GM12878 (cell line): Measurements from ENCODE around the gene ZNF892. TPM values are rescaled to one million over a fixed set of nuclear protein-coding genes. Genes with fewer than 3 reads are reported as not detected.

Experiments used
- ATAC-seq: fragments of 200-7000 bp; cut with Tn5 transposase; 3 replicates; pipeline ENCODE4 v1.9.1; 2020; ENCODE audit warnings: mild to moderate bottlenecking, moderate library complexity
- BruUV-seq: library from RNA; stranded (reverse); fragments of 400-500 nt; replicated peaks from 2 replicates; lab custom pipeline; 2021; lab: Mats Ljungman, UMichigan
- CTCF ChIA-PET: fragments of 300-600 bp; sonication (Branson Sonifier 250); formaldehyde crosslinking; extraction: SDS; loops from one replicate; lab custom pipeline; 2021; ENCODE audit warnings: inconsistent platforms; lab: Yijun Ruan, JAX
- POLR2A ChIA-PET: fragments of 350-600 bp; formaldehyde crosslinking; extraction: SDS; loops from one replicate; lab custom pipeline; 2021; ENCODE audit warnings: inconsistent platforms; lab: Charles Lee
- RAD21 ChIA-PET: fragments of 300-600 bp; sonication (Branson Sonifier 250); formaldehyde crosslinking; loops from one replicate; lab custom pipeline; 2023; ENCODE audit warnings: antibody characterized with exemption; ENCODE audit not compliant: unreplicated experiment; lab: Charles Lee
- SMC1A ChIA-PET: fragments of 300-600 bp; sonication (Branson Sonifier 250); formaldehyde crosslinking; loops from one replicate; lab custom pipeline; 2023; ENCODE audit not compliant: unreplicated experiment, uncharacterized antibody; lab: Charles Lee
- DNase-seq: peaks from one replicate; pipeline ENCODE4 v3.0.0-alpha.2; 2011; ENCODE audit warnings: low read depth, low spot score
- FAIRE-seq: peaks from 3 replicates; lab custom pipeline; 2011; peaks lifted over from hg19 to GRCh38; lab: Jason Lieb, UNC
- H2AFZ ChIP-seq: 2 replicates; pipeline ENCODE4 v1.6.0; 2011; ENCODE audit warnings: low read depth, low read length, control low read depth; ENCODE audit not compliant: control insufficient read depth
- H3K27ac ChIP-seq: 2 replicates; pipeline ENCODE4 v1.5.1; 2011; ENCODE audit warnings: control low read depth; ENCODE audit not compliant: control insufficient read depth, insufficient read depth
- H3K27me3 ChIP-seq, 2 experiments: replicated peaks in 1 of 2; 2 replicates each; pipeline versions ENCODE4 v1.6.0 to v1.6.1; 2011; ENCODE audit warnings: low read length in 1 of 2; ENCODE audit not compliant: control insufficient read depth in 2 of 2, insufficient read depth in 2 of 2
- H3K36me3 ChIP-seq, 2 experiments: 2 replicates each; pipeline ENCODE4 v1.5.1; 2011; ENCODE audit warnings: low read length in 1 of 2; ENCODE audit not compliant: control insufficient read depth in 2 of 2, insufficient read depth in 2 of 2
- H3K4me1 ChIP-seq: 2 replicates; pipeline ENCODE4 v1.6.1; 2011; ENCODE audit warnings: mild to moderate bottlenecking, low read length, moderate library complexity, mixed read lengths; ENCODE audit not compliant: control insufficient read depth, insufficient read depth
- H3K4me2 ChIP-seq: 2 replicates; pipeline ENCODE4 v1.6.0; 2011; ENCODE audit warnings: control low read depth; ENCODE audit not compliant: control insufficient read depth, insufficient read depth
- H3K4me3 ChIP-seq: fragments of 200-600 bp; sonication (generic); 2 replicates; pipeline ENCODE4 v1.5.1; 2016
- H3K79me2 ChIP-seq: 2 replicates; pipeline ENCODE4 v1.6.0; 2011; ENCODE audit warnings: low read length; ENCODE audit not compliant: control insufficient read depth, insufficient read depth
- H3K9ac ChIP-seq: 2 replicates; pipeline ENCODE4 v1.8.0; 2011; ENCODE audit warnings: low read length, control low read depth, mixed read lengths; ENCODE audit not compliant: control insufficient read depth, insufficient read depth
- H3K9me3 ChIP-seq: replicated peaks from 3 replicates; pipeline ENCODE4 v1.5.1; 2011; ENCODE audit warnings: mild to moderate bottlenecking, low read length; ENCODE audit not compliant: control insufficient read depth, insufficient read depth
- H4K20me1 ChIP-seq: 2 replicates; pipeline ENCODE4 v1.6.0; 2011; ENCODE audit not compliant: control insufficient read depth, insufficient read depth
- ASH2L ChIP-seq: fragments of 300-600, 200-600 bp; sonication (generic); IDR thresholded peaks from 2 replicates; pipeline ENCODE4 v1.6.1; 2017; ENCODE audit warnings: low read depth, mild to moderate bottlenecking, borderline replicate concordance
- CTCF ChIP-seq, 3 experiments: IDR thresholded peaks in 2 of 3; conservative IDR thresholded peaks in 1 of 3; 2 replicates each; pipeline ENCODE4 v1.5.1; 2011; ENCODE audit warnings: low read depth in 3 of 3, low read length in 3 of 3, mild to moderate bottlenecking in 3 of 3, control low read depth in 2 of 3, moderate library complexity in 2 of 3, inconsistent platforms in 1 of 3, mixed read lengths in 1 of 3; ENCODE audit not compliant: control insufficient read depth in 2 of 3, insufficient read depth in 1 of 3; ENCODE audit errors: extremely low read depth in 1 of 3
- CUX1 ChIP-seq: IDR thresholded peaks from 2 replicates; pipeline ENCODE4 v1.6.1; 2012; ENCODE audit warnings: improper control_type of control experiment, low read depth, low read length; ENCODE audit not compliant: insufficient replicate concordance
- MTA3 ChIP-seq: IDR thresholded peaks from 2 replicates; pipeline ENCODE4 v1.6.1; 2012; ENCODE audit warnings: low read length, inconsistent platforms, borderline replicate concordance
- NR2C2 ChIP-seq: IDR thresholded peaks from 2 replicates; pipeline ENCODE4 v1.6.1; 2011; ENCODE audit warnings: borderline replicate concordance, low read depth; ENCODE audit not compliant: control insufficient read depth, insufficient read length
- RCOR1 ChIP-seq: conservative IDR thresholded peaks from 2 replicates; pipeline ENCODE4 v1.6.1; 2012; ENCODE audit warnings: low read depth, low read length, improper control_type of control experiment
- RELB ChIP-seq: fragments of 450-650 bp; IDR thresholded peaks from 2 replicates; pipeline ENCODE4 v1.6.1; 2017; ENCODE audit warnings: low read depth, mild to moderate bottlenecking, moderate library complexity
- SREBF2 ChIP-seq: IDR thresholded peaks from 2 replicates; pipeline ENCODE4 v1.6.1; 2012; ENCODE audit warnings: mild to moderate bottlenecking, low read length
- STAT1 ChIP-seq: fragments of 450-650 bp; conservative IDR thresholded peaks from 2 replicates; pipeline ENCODE4 v1.6.1; 2014; ENCODE audit warnings: antibody characterized with exemption, mild to moderate bottlenecking
- WRNIP1 ChIP-seq: IDR thresholded peaks from 2 replicates; pipeline ENCODE4 v1.6.1; 2011; ENCODE audit warnings: low read depth, low read length, improper control_type of control experiment, borderline replicate concordance
- ZBED1 ChIP-seq: IDR thresholded peaks from 2 replicates; pipeline ENCODE4 v1.6.1; 2016; ENCODE audit warnings: borderline replicate concordance
- ZBTB11 ChIP-seq: fragments of 450-650 bp; formaldehyde crosslinking; IDR thresholded peaks from 2 replicates; pipeline ENCODE4 v1.5.0; 2022; ENCODE audit warnings: mild to moderate bottlenecking, missing genetic modification characterization
- WGBS: methylation state at CpG from one replicate; pipeline ENCODE4 v1.1.6; 2016; ENCODE audit warnings: low lambda C conversion rate; ENCODE audit not compliant: insufficient replicate concordance, insufficient coverage; ENCODE audit errors: missing lambda C conversion rate; 5-methylcytosine and 5-hydroxymethylcytosine counted together
- in situ Hi-C: fragments of 300-500 bp; cut with MboI; formaldehyde crosslinking; loops from 9 replicates; pipeline ENCODE4 v1.14.3; 2018; ENCODE audit warnings: mixed read lengths
- intact Hi-C: fragments of 100-400 bp; cut with micrococcal nuclease; formaldehyde crosslinking; loops from one replicate; pipeline ENCODE4 v1.14.2; 2022; ENCODE audit not compliant: unreplicated experiment
- polyA plus RNA-seq, 11 experiments: library from polyadenylated mRNA; depleted of rRNA in 4 of 11; unstranded in 6 of 11; stranded (reverse) in 5 of 11; fragments of >200 nt; fragmentation: Nextera tagmentation in 4 of 11; fragmentation: Illumina TruSeq in 1 of 11; extraction: Ambion mirVana in 4 of 11; extraction: Trizol in 1 of 11; gene quantifications; 1 replicate in 1 of 11; 2 replicates in 10 of 11; pipeline versions ENCODE4 v1.2.1 to v1.2.3, GENCODE V29; 2011 to 2016; ENCODE audit warnings: inconsistent platforms in 2 of 11, missing spikeins in 2 of 11, low read depth in 1 of 11
- total RNA-seq, 4 experiments: library from RNA; depleted of rRNA in 3 of 4; stranded (reverse); fragments of >200 nt in 3 of 4; fragmentation: Illumina TruSeq in 1 of 4; extraction: Trizol in 1 of 4; gene quantifications; 2 replicates each; pipeline versions ENCODE4 v1.2.1 to v1.2.3, GENCODE V29; 2013 to 2021

The ZNF892 gene
- total and polyA plus RNA-seq, 10 of the 15 experiments (the other 5 are each of a cell fraction or from before 2014, with no cell fraction given) = 0.11 to 1.3 (median 0.29) TPM; not detected in 3

GRCh38 chr2:95208106-95208505 lies 785 bp downstream of the ZNF892 start:
- RAD21 ChIA-PET = no interaction called here
- Histone ChIP-seq H3K9me3 (peaks cover 15% of the 10 kb centered on the region; the same call in 2 of the 3 replicates), H2AFZ (peak overlapping the region; percentile 82), H3K36me3 (no peaks in the 10 kb centered on the region; a peak in 2 of 4 replicates), H3K4me2 (peak overlapping the region; percentile 93), H3K9ac (no peak overlapping the region), H4K20me1 (no peaks in the 10 kb centered on the region), H3K27me3 (no peaks in the 10 kb centered on the region), H3K4me3 (peak overlapping the region; percentile 79), H3K79me2 (no peaks in the 10 kb centered on the region), H3K27ac (no peak overlapping the region), H3K4me1 (no peaks in the 10 kb centered on the region)
- DNase-seq (no peak), ATAC-seq (no peak), FAIRE-seq (no peak)
- CTCF ChIA-PET = no interaction called here
- intact Hi-C loops = loop anchor here (10.0 kb wide), 1 partner anchor 183 kb away; the partner anchor contains the start of gene MAL
- BruUV-seq = no TSS peak
- SMC1A ChIA-PET = no interaction called here
- in situ Hi-C loops = no loop called here
- WGBS = 84% methylated on average over 6 of the region's 6 CpGs
- TF ChIP-seq RCOR1 = no peak
- no peak for TF ChIP-seq CUX1
- TF ChIP-seq CTCF (IDR thresholded peaks at IDR 0.05 in 2 of 3, conservative IDR thresholded peaks at IDR 0.05 in 1 of 3; ENCODE audit: control insufficient read depth in 2 of 3, extremely low read depth in 1 of 3, insufficient read depth in 1 of 3, low read depth in 3 of 3, low read length in 3 of 3) = no peak
- TF ChIP-seq ZBTB11 = no peak
- no peak for TF ChIP-seq ZBED1
- no peak for TF ChIP-seq SREBF2
- no peak for TF ChIP-seq NR2C2
- no peak for TF ChIP-seq MTA3
- TF ChIP-seq STAT1 = no peak
- TF ChIP-seq ASH2L = no peak
- no peak for TF ChIP-seq RELB
- TF ChIP-seq WRNIP1 = no peak
- POLR2A ChIA-PET = no interaction called here
